MM.1S (cell line): Measurements from ENCODE around the gene RAB9B.

Experiments used
- CTCF ChIP-seq: fragments of 300-600 bp; sonication (generic); IDR thresholded peaks from 2 replicates; pipeline ENCODE4 v1.5.1; 2016; ENCODE audit warnings: antibody characterized with exemption, low read length, mixed read lengths
- EZH2 ChIP-seq: fragments of 300-600 bp; sonication (generic); optimal IDR thresholded peaks from 2 replicates; pipeline ENCODE3; 2017; ENCODE audit warnings: low read depth, mild to moderate bottlenecking, antibody characterized with exemption, low read length, mixed read lengths

GRCh38 chrX:103878466-103879122 is 46.5 kb upstream of the RAB9B start:
- TF ChIP-seq CTCF (no peak), EZH2 (no peak)
